Chondrocyte (in vitro differentiated cells): ENCODE measurements around the gene CELF5. TPM values are rescaled to one million over a fixed set of nuclear protein-coding genes. Genes with fewer than 3 reads are reported as not detected.

Source experiments
- DNase-seq: peaks from one replicate; pipeline ENCODE4 v3.0.0; 2021; ENCODE audit warnings: mixed read lengths, low spot score
- H3K27ac Mint-ChIP-seq: one replicate; pipeline ENCODE4 v1.8.0; 2021; ENCODE audit warnings: mild to moderate bottlenecking, moderate library complexity, mixed read lengths; ENCODE audit not compliant: unreplicated experiment
- H3K27me3 Mint-ChIP-seq: 2 replicates; pipeline ENCODE4 v1.8.0; 2021; ENCODE audit warnings: low read depth, mixed read lengths
- H3K36me3 Mint-ChIP-seq: 2 replicates; pipeline ENCODE4 v1.8.0; 2021; ENCODE audit warnings: low read depth, mixed read lengths
- H3K4me1 Mint-ChIP-seq: 2 replicates; pipeline ENCODE4 v1.8.0; 2021; ENCODE audit warnings: low read depth, mild to moderate bottlenecking, mixed read lengths
- H3K4me3 Mint-ChIP-seq: one replicate; pipeline ENCODE4 v1.8.0; 2021; ENCODE audit warnings: mild to moderate bottlenecking, moderate library complexity, mixed read lengths; ENCODE audit not compliant: unreplicated experiment
- H3K9me3 Mint-ChIP-seq: 2 replicates; pipeline ENCODE4 v1.8.0; 2021; ENCODE audit warnings: low read depth, mixed read lengths
- CTCF ChIP-seq: fragments of 200-600 bp; sonication (generic); IDR thresholded peaks from 2 replicates; pipeline ENCODE4 v1.5.0; 2021; ENCODE audit warnings: antibody characterized with exemption, mild to moderate bottlenecking, moderate library complexity
- total RNA-seq: library from RNA; stranded (reverse); gene quantifications from 3 replicates; pipeline ENCODE4 v1.2.1, GENCODE V29; 2021

The CELF5 gene
- total RNA-seq, 1 donor from 2014 or later, result 0.22 TPM

- H3K36me3 Mint-ChIP-seq, result no peaks in the 10 kb centered on the region
- H3K4me3 Mint-ChIP-seq, result no peak overlapping the region
- peaks cover 7% of the 10 kb centered on the region for H3K4me1 Mint-ChIP-seq
- DNase-seq, result no peak
- H3K9me3 Mint-ChIP-seq, result no peaks in the 10 kb centered on the region
- no peak overlapping the region for H3K27ac Mint-ChIP-seq
- peaks cover 37% of the 10 kb centered on the region for H3K27me3 Mint-ChIP-seq
- no peak for TF ChIP-seq CTCF
These were observed 48.5 kb downstream of the CELF5 start for GRCh38 chr19:3272952-3273351.

- Mint-ChIP-seq H3K27me3 (peaks cover 40% of the 10 kb centered on the region), H3K4me3 (no peak overlapping the region), H3K4me1 (peaks cover 7% of the 10 kb centered on the region), H3K27ac (no peak overlapping the region), H3K36me3 (no peaks in the 10 kb centered on the region), H3K9me3 (no peaks in the 10 kb centered on the region)
- no peak for TF ChIP-seq CTCF
- no peak for DNase-seq
These were observed 49.9 kb downstream of the CELF5 start for GRCh38 chr19:3274245-3274941.

- Mint-ChIP-seq H3K27ac (no peak overlapping the region), H3K4me1 (peaks cover 7% of the 10 kb centered on the region), H3K36me3 (no peaks in the 10 kb centered on the region), H3K9me3 (no peaks in the 10 kb centered on the region), H3K4me3 (peak overlapping the region; percentile 72), H3K27me3 (peaks cover 34% of the 10 kb centered on the region)
- TF ChIP-seq CTCF, result no peak
- no peak for DNase-seq
These were observed 50.6 kb downstream of the CELF5 start for GRCh38 chr19:3274942-3275582.

GRCh38 chr19:3275583-3276340, 51.3 kb downstream of the CELF5 start:
- Mint-ChIP-seq H3K4me3 (peak overlapping the region; percentile 72), H3K4me1 (peaks cover 7% of the 10 kb centered on the region), H3K9me3 (no peaks in the 10 kb centered on the region), H3K27me3 (peaks cover 32% of the 10 kb centered on the region), H3K36me3 (no peaks in the 10 kb centered on the region), H3K27ac (no peak overlapping the region)
- DNase-seq, result no peak
- peak; percentile 79 for TF ChIP-seq CTCF

- Mint-ChIP-seq H3K36me3 (no peaks in the 10 kb centered on the region), H3K9me3 (no peaks in the 10 kb centered on the region), H3K27ac (no peak overlapping the region), H3K4me1 (peaks cover 7% of the 10 kb centered on the region), H3K4me3 (peak overlapping the region; percentile 42), H3K27me3 (peaks cover 35% of the 10 kb centered on the region)
- no peak for TF ChIP-seq CTCF
- DNase-seq, result no peak
These were observed 51.9 kb downstream of the CELF5 start for GRCh38 chr19:3276341-3276799.
